Stomach (tissue), 4 donors: ENCODE measurements around the gene CUL9.

Experiments used
- POLR2A ChIP-seq, 4 donors: fragments of 450-650 bp; IDR thresholded peaks; one replicate each; pipeline ENCODE4 v1.6.1; 2016; ENCODE audit warnings: antibody characterized with exemption in 4 of 4, control low read depth in 2 of 4, mild to moderate bottlenecking in 1 of 4, moderate library complexity in 1 of 4
- TF ChIP-seq, protein P1 (sequence below), 7 experiments: fragments of 450-650 bp in 4 of 7; fragments of 200-600 bp in 3 of 7; sonication (generic) in 3 of 7; IDR thresholded peaks; one replicate each; pipeline ENCODE4 v1.5.1; 2016 to 2019; ENCODE audit warnings: antibody characterized with exemption in 7 of 7, control low read depth in 2 of 7, mild to moderate bottlenecking in 1 of 7

DNA sequence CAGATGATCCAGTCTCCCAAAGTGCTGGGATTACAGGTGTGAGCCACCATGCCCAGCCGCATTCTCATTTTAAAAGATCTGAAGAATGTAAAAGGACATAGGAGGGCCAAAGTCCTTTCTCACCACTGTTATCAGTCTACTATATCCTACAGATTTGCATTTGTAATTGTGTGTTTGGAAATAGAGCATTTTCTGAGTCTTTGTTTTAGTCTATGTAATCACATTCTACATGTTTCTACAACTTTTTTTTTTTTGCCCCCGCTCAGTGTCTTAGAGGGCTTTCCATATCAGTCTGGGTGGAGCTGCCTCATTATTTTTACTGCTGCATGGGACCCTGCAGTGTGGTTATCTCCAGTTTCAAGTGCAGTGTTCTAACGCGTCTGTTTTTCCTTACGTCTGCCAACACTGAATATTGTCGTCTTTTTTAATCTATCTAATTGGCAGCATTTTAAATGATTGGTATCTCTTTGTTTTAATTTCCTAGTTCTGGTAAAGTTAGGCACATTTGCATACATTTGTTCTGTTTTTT lies 7.8 kb downstream of the CUL9 start:
- TF ChIP-seq, protein P1, sequence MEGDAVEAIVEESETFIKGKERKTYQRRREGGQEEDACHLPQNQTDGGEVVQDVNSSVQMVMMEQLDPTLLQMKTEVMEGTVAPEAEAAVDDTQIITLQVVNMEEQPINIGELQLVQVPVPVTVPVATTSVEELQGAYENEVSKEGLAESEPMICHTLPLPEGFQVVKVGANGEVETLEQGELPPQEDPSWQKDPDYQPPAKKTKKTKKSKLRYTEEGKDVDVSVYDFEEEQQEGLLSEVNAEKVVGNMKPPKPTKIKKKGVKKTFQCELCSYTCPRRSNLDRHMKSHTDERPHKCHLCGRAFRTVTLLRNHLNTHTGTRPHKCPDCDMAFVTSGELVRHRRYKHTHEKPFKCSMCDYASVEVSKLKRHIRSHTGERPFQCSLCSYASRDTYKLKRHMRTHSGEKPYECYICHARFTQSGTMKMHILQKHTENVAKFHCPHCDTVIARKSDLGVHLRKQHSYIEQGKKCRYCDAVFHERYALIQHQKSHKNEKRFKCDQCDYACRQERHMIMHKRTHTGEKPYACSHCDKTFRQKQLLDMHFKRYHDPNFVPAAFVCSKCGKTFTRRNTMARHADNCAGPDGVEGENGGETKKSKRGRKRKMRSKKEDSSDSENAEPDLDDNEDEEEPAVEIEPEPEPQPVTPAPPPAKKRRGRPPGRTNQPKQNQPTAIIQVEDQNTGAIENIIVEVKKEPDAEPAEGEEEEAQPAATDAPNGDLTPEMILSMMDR (IDR thresholded peaks at IDR 0.05), result no peak
- TF ChIP-seq POLR2A (IDR thresholded peaks at IDR 0.05), result no peak
